Left cardiac atrium (tissue), 4 donors: ENCODE measurements around the gene CDKN2AIP. TPM values are rescaled to one million over a fixed set of nuclear protein-coding genes. Genes with fewer than 3 reads are reported as not detected.

ENCODE experiments used
- ATAC-seq, 2 donors: fragments of 200-7000 bp; cut with Tn5 transposase; one replicate each; pipeline ENCODE4 v1.9.1; 2020; ENCODE audit warnings: mild to moderate bottlenecking in 2 of 2, moderate library complexity in 2 of 2
- DNase-seq: peaks from one replicate; pipeline ENCODE4 v3.0.0-alpha.2; 2020
- intact Hi-C, 2 donors: fragments of 100-400 bp; cut with DNase I; formaldehyde crosslinking; loops; one replicate each; pipeline versions ENCODE4 v1.14.1 to v1.15.1; 2022 to 2023
- long read RNA-seq: library from polyadenylated mRNA; unstranded; transcript quantifications from one replicate; pipeline ENCODE4 v2.0.0, GENCODE V29; 2021
- total RNA-seq, 2 donors: library from RNA; stranded (reverse); fragmentation: NEBNext Ultra II Directional; extraction: Animal tissue kit (Norgen Biotek cat#: 25700); gene quantifications; one replicate each; pipeline ENCODE4 v1.2.1, GENCODE V29; 2021
- donor health status: DM: no; HTN: yes; CAD: no.
- donor health status: DM: no; HTN: yes; CAD: no; lungs with severe emphysema.
- donor health status: DM: yes; HTN: yes; CAD: no.
- donor health status: Dilated cardiomyopathy.

The CDKN2AIP gene, protein sequence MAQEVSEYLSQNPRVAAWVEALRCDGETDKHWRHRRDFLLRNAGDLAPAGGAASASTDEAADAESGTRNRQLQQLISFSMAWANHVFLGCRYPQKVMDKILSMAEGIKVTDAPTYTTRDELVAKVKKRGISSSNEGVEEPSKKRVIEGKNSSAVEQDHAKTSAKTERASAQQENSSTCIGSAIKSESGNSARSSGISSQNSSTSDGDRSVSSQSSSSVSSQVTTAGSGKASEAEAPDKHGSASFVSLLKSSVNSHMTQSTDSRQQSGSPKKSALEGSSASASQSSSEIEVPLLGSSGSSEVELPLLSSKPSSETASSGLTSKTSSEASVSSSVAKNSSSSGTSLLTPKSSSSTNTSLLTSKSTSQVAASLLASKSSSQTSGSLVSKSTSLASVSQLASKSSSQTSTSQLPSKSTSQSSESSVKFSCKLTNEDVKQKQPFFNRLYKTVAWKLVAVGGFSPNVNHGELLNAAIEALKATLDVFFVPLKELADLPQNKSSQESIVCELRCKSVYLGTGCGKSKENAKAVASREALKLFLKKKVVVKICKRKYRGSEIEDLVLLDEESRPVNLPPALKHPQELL
- total RNA-seq = 10 to 100 TPM in 1 of 2 donors, 1 to 10 TPM in 1; 8.7 to 11.2 TPM
- long read RNA-seq, transcript CDKN2AIP-203 (3 exons, 2,721 nt) = major isoform, 7 of 8 reads
- long read RNA-seq, partial matches to known transcripts = 0 of 8 reads
- long read RNA-seq, other reads (novel, unspliced or antisense) = 0 of 8 reads

DNA sequence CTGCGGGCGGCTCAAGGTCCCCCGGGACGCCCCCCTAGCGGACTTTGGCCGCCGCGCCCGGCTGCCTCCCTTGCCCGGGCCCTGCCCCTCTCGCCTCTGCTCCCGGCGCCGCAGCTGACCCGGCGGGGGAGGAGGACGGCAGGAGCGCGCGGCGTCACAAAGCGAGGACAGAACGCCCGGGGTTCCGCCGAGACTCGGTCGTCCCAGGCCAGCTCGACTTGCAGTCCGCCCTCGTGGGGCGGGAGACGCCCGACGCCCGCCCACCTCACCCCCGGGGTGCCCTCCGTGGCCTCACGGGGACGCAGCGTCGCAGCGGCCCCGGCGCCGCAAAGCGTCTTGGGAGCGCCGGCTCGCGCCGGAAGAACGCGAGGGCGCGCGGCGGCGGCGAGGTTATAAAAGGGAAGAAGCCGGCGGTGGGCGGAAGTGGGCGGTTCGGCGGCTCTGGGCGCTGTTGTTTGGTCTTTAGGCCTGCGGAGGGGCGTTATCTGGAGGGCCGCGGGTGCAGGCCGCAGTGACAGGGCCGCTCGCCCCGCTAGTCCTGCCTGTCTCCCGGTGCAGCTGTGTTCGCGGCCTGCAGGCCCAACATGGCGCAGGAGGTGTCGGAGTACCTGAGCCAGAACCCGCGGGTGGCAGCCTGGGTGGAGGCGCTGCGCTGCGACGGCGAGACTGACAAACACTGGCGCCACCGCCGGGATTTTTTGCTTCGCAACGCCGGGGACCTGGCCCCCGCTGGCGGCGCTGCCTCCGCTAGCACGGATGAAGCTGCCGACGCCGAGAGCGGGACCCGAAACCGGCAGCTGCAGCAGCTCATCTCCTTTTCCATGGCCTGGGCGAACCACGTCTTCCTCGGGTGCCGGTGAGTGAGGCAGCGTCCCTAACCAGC is at the start of gene CDKN2AIP:
Gene CDKN2AIP (plus strand): TSS at position 423 of the 883 bp plus-strand sequence. CDS start 162 bp downstream, at position 585.
- DNase-seq (peak; percentile 94), ATAC-seq (peak; percentile 94 to 96)
- intact Hi-C loops = no loop called here

DNA sequence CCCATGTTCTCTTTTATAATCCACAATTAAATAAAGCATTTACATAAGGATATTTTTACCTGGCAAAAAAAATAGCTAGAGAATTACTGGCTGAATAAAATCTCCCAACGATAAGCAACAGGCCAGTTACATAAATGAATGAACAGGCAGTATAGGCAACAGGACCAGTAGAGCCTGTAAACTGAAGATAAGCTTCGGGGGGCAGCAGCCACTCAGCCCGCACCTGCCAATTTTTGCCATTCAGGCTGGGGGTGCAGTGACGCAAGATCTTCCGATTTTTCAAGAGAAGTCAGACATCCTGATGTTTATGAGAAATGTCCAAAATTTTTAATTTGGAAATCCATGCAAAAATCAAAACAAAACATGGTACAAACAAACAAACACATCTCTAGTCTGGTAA is 49.0 kb upstream of the CDKN2AIP start:
- ATAC-seq (no peak), DNase-seq (no peak)
- intact Hi-C loops = no loop called here

DNA sequence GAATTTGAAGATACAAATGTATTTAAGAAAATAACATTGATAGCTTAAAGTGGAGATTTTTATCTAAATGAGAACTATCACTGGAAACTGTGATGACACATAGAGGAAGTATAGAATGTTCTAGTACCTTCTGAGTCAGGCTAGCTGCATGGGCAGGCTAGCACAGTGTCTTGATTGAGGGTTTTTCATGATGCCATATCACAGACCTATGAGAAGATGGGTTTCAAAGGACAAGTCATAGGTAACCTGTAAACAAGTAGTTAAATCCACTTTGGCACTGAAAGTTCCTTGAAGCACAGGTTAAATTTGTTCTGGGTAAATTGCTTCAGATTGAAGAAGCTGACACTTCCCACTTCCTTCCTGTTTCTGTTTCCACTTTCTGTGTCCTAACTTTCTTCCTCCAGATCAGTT is 48.2 kb upstream of the CDKN2AIP start:
- intact Hi-C loops = no loop called here
- DNase-seq = no peak
- ATAC-seq = no peak

DNA sequence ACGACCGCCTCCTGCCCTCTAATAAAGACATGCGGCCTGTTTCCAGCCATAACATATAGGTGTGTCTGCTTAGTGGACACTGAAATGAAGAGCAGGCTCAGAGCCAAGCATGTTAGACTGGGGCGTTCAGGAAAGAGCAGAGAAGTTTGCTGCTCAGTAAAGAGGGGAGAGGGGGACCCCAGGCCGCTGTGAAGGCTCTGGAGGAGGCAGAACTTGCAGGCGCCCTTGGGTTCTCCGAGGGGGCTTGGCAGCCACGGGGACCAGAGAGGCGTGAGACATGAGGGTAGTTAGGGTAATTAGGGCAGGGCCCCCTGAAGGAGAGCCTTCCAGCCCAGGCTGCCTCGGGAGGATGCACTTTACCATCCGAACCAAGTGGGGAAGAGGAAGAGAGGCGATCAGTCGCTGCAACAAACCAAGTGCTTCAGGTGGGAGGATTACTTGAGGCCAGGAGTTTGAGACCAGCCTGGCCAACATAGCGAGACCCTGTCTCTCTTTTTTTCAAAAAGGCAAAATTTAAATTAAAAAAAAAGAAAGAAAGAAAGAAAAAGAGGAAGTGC is 46.6 kb upstream of the CDKN2AIP start:
- ATAC-seq (no peak), DNase-seq (no peak)
- intact Hi-C loops = no loop called here

DNA sequence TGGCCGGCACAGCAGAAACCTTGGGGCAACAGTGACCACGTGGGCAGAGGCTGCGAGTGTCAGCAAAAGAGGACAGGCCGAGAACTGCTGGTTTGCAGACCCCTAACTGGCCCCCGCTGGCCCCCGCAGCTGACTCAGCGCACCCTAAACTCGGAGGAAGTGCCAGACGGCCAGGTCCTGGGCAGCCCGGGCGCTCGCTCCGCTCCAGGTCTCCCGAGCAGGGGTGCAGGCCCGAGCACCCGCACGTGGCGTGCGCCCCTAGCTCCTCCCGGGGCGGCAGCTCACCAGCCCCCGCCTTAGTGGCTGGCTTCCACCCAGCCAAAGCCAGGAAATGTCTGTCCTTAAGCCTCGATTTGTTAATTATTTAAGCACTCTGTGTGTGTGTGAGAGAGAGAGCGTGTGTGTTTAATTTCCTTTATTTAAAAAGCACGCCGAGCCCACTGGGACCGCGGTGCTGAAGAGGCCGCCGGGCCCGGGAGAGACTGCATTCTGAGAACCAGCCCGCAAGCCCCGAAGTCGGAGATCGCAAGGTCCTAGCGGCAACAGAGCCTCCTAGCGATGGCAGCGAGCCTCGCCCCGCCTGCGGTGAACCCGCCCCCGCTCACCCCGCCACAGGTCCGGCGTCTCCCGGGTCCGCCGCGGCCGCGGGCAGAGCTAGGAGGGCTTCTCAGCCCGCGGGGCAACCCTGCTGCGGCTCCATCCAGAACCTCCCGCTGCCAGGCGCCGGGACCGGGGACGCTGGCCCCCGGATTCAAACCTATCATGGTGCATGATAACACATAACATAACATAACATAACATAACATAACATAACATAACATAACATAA is 45.9 kb upstream of the CDKN2AIP start:
- ATAC-seq = peak; percentile 91 to 93
- DNase-seq = peak; percentile 80
- intact Hi-C loops = no loop called here

DNA sequence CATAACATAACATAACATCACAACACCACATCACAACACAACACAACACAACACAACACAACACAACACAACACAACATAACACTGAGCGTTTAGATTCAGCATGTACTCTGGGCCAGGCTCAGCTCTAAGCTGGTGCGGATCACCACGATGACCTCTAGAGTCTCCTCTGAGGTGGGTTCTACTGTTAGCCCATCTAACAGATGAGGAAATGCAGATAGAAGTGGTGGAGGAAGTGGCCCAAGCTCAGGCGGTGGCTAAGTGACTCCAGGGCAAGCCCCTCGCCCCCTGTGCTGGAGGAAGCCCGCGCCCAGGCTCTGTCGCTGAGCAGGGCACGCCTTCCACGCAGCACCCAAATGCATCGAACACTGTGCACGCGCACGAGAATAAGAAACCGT is 45.3 kb upstream of the CDKN2AIP start:
- DNase-seq = no peak
- peak in 1 of 2 donors; percentile 10 for ATAC-seq
- intact Hi-C loops = no loop called here

DNA sequence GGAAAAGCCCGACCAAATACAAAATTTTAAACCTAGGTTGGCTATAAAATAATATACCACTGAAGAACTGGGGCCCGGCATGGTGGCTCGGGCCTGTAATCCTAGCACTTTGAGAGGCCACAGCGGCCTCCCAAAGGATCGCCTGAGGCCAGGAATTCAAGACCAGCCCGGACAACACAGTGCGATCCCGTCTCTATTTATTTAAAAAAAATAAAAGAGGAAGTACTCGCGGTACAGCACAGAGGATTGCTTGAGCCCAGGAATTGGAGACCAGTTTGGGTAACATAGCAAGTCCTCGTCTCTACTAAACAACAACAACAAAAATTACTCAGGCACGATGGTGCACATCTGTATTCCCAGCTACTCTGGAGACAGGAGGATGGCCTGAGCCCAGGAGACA is 44.8 kb upstream of the CDKN2AIP start:
- intact Hi-C loops = loop anchor here in 1 of 2 donors (5.0 kb wide), 1 partner anchor 462 kb away; no protein-coding TSS in a partner anchor
- ATAC-seq (no peak), DNase-seq (no peak)

DNA sequence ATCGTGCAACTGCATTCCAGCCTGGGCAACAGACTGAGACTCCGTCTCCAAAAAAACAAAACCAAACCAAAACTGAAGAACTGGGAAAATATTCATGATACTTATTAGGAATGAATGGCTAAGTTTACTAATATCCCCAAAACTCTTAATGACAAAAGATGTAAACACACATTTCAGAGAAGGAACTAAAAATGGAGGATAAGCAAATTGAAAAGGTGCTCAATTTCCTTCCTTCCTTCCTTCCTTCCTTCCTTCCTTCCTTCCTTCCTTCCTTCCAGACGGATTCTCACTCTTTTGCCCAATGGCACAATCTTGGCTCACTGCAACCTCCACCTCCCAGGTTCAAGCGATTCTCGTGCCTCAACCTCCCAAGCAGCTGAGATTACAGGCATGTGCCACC is 44.4 kb upstream of the CDKN2AIP start:
- intact Hi-C loops = loop anchor here in 1 of 2 donors (5.0 kb wide), 1 partner anchor 463 kb away; no protein-coding TSS in a partner anchor
- ATAC-seq = no peak
- no peak for DNase-seq

DNA sequence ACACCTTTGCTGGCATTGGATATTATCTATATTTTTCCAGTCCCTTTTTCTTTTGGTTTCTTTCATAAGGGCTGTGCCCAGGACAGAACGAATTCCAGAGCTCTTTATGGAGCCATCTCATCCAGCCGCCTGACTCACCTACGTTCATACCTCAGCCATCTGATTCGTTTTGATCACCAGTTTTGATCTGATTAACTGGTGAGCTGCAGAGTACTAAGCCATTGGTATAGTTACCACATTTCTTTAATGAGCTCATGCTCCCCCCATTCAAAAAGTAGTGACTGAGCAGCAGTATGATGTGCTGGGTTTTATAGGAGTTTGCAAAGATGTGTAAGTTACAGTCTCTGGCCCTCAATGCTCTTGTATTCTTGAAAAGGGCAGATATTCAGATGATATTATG is 43.0 kb upstream of the CDKN2AIP start:
- no peak for ATAC-seq
- intact Hi-C loops = loop anchor here in 1 of 2 donors (5.0 kb wide), 1 partner anchor 464 kb away; no protein-coding TSS in a partner anchor
- DNase-seq = no peak

DNA sequence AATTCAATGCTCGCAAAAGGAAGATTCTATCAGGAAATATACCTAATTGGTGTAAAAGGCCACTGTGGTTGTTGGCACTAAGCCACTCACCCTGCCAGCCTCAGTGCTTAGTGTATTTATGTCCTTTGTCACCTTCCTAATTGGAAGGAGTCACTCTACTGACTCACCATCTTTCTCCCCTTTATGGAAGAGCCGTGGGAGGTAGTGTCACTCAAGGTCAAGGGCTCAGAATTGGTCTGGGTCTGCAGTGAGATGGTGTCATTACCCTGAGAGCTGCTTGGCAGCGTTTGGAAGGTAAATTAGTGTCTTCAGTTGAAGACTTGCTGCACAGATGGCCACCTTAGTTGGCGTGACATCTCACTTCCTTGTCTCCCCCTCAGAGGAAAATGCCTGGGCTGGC is 41.7 kb upstream of the CDKN2AIP start:
- ATAC-seq = peak in 1 of 2 donors; percentile 3
- intact Hi-C loops = loop anchor here in 1 of 2 donors (5.0 kb wide), 1 partner anchor 465 kb away; no protein-coding TSS in a partner anchor
- no peak for DNase-seq

DNA sequence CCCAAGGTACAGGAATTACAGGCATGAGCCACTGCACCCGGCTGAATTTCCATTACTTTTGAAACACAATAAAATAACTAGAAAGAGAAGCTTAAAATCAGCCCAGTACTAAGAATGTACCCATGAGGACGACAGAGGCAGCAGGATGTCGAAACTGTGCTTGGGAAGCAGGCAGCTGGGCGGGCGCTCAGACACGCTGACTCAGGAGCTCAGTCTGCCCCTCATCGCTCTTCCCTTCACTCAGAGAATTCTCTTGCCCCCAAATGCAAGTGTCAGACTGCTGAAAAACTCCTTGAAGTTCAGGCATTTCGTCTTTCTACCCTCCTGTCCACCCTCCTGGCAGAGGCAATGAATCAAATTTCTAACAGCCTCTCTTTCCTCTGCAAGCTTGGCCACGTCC is 41.0 kb upstream of the CDKN2AIP start:
- ATAC-seq = no peak
- DNase-seq = no peak
- intact Hi-C loops = loop anchor here in 1 of 2 donors (5.0 kb wide), 1 partner anchor 466 kb away; no protein-coding TSS in a partner anchor

DNA sequence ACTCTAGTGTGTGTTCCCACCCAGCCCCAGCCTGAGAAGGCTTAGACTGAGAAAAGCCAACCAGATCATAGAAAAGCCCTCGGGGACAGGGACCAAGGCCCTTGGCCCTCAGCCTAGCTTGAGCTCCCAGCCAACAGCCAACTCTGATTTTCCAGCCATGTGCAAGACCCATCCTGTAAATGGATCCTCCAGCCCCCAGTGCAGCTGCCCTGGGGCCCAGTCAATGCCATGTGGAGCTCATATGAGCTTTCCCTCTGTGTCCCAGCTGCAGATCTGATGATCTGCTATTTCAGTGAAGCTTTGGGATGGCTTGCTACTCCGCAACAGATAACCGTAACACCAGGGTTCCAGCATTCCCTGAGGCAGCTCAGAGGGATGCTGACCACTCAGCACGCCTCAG is 40.5 kb upstream of the CDKN2AIP start:
- no peak for ATAC-seq
- intact Hi-C loops = loop anchor here in 1 of 2 donors (5.0 kb wide), 1 partner anchor 467 kb away; no protein-coding TSS in a partner anchor
- no peak for DNase-seq

DNA sequence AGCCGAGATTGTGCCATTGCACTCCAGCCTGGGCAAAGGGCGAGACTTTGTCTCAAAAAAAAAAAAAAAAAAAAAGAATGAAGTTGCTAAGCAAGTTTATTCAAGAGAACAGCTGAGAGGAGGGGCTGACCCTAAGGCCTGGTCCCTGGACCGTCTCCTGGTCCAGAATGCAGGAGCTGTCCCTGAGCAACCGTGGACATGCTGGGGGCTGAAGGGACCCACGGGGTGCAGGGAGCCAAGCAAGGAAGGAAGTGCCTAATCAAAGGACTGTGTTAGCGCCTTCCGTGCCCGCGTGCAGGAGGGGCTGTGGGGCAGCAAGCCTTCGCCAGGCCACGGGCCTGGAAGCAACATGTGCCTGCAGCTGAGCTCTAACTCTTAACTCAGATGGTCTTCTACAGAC is 39.1 kb upstream of the CDKN2AIP start:
- intact Hi-C loops = no loop called here
- DNase-seq = no peak
- ATAC-seq = no peak

DNA sequence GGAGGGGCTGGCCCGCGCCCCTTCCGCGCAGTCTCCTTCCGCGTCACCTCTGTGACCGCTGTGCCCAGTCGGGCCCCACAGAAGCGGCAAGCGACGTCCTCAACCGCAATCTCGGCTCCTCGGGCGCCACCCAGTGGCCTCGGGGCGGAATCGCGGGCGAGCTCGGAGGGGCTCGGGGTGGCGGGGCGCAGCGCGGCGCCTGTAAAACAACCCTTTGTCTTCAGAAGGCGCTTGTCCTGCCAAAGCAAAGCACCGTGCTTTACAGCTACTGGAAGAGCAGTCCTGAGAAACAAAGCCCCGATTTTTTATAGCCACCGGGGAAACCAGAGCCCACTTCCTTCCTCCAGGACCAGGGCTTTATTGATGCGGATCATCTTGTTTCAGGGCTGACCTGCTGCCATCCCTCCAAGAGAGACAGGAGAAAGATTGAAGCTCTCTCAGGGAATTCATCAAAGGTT is 37.3 kb upstream of the CDKN2AIP start:
- intact Hi-C loops = no loop called here
- ATAC-seq (peak; percentile 94 to 96), DNase-seq (peak; percentile 85)

DNA sequence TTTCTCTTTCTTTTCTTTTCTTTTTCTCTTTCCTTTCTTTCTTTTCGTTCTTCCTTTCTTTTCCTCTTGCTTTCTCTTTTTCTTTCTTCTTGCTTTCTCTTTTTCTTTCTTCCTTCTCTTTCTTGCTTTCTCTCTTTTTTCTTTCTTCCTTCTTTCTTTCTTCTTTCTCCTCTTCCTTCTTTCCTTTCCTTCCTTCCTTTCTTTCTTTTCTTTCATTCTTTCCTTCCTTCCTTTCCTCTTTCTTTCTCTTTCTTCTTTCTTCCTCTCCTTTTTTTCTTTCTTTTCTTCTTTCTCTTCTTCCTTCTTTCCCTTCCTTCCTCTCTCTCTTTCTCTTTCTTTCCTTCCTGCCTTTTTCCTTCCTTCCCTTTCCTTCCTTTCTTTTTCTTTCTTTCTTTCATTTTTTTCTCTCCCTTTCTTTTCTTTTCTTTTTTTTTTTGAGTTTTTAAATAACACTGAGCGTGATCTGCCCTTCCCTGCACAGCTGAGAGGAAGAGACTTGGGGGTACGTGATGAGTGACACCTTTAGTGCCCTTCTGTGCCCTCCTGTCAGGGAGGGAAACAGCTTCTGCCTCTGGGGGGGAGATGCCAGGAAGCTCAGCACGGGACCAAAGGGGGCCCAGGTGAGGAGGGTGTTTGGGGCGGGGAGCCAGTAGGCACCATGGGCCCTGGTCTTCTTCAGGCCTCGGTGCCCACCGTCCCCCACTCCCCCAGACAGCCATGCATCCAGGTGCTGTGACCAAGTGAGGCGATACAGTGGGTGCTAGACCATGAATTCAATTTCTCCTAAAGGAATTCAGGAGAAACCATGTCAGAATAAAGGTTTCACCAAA is 36.6 kb upstream of the CDKN2AIP start:
- intact Hi-C loops = no loop called here
- ATAC-seq (no peak), DNase-seq (no peak)

DNA sequence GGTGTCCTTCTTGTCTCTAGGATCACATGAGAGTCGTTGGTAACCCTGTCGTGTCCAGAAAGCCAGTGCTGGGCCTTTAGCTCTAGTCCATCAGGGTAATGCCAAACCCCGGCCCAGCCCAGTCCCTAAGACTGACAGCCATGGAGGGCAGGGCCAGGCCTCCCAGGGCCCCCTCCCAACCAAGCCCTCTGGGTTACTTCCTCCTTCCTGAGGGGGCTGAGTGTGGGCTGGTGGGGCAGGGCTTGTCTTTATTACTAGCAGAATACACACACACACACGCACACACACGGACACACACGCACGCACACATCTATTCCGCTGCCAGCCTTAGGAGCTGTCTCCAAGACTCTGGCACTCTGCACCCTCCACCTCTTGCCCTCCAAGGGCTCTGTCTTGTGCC is 35.6 kb upstream of the CDKN2AIP start:
- intact Hi-C loops = no loop called here
- ATAC-seq (no peak), DNase-seq (no peak)

DNA sequence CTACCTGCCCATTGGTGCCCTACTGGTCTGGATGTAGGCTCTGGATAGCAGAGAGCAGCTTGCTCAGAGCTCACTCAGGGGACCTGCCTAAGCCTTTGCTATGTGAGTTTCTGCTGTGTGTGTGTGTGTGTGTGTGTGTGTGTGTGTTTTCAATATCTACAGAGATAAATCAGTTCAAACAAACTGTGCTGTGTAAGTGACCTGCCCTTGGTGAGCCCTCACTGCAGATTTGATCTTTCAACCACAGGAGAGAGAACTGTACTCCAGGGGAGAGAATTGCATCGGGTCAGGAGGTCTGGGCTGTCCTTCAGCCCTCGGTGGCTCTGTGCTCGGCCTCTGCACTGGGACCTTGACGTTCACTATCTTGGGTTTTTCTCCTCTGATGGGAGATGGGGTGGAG is 35.0 kb upstream of the CDKN2AIP start:
- intact Hi-C loops = no loop called here
- ATAC-seq (no peak), DNase-seq (no peak)
